Stimulated activated CD8-positive, alpha-beta memory T cell treated with anti-CD3 and anti-CD28 coated beads, Interleukin-2, amount 100 ng/mL, for 48 hours (primary cell): ENCODE measurements around the gene RPL36.
"Not testable (repeated sequence)": the region's sequence is repeated elsewhere in the genome, so short reads cannot be mapped to it uniquely, and the experiment has no call there.

ENCODE experiments used
- DNase-seq, 2 donors: peaks; one replicate each; pipeline ENCODE4 v3.0.0-alpha.2; 2020; ENCODE audit warnings: low read depth in 2 of 2

Gene RPL36

DNA sequence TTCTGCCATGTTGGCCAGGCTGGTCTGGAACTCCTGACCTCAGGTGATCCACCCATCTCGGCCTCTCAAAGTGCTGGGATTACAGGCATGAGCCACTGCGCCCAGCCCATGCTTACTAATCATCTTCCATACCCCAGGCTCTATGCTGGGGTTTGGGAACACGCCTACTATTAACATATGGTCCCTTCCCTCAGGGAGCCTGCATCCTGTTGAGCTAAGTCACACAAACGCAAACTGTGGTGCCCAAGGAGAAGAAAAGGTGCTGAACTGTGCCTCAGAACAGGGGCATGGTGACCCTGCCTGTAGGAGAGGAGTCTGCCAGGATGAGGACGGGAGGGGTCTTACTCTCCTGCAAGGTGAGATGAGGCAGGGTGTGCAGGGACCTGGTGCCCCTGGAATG, 15.4 kb upstream of the RPL36 start:
- no peak for DNase-seq

DNA sequence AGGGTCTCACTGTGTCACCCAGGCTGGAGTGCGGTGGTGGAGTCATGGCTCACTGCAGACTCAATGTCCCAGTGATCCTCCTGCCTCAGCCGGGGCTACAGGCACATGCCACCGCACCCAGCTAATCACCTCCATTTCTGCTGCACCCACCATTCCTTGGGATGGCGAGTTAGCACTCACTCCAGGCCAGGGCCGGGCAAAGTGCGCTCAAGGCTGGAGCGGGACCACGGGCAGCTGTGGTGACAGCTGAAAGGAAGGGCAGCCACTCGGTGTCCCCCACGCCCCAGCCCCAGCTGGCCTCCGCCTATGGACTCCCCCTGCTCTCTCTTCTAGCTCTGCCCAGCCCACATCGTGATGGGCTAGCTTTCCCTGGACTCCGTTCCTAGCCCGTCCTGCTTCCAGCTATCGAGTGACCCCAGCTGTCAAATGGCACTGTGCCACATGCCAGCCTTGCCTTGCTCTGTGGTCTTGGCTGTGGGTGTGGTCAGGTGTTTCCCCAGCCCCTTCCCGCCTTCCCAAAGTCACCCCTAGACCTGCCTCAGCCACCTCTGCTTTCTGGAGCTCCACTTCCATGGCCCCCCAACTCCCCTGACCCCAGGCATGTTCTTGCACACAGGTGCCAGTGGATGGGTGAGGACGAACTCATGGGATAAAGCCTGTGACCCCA, 13.9 kb upstream of the RPL36 start:
- DNase-seq, result no peak

DNA sequence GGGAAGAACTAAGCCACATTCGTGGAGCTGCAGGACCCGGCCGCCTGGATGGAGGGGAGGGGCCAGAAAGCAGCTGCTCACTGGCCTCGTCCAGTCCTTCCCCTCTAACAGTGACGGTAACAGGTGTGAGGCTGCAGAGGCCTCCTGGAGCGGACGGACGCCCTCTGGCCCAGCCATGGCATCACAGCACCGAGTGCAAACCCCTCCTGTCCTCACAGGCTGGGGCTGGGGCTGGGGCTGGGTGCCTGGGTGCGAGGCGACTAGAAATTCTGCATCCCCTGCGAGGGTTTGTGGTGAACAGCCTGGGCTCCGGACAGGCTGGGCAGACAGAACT, 13.4 kb upstream of the RPL36 start:
- DNase-seq, result no peak

DNA sequence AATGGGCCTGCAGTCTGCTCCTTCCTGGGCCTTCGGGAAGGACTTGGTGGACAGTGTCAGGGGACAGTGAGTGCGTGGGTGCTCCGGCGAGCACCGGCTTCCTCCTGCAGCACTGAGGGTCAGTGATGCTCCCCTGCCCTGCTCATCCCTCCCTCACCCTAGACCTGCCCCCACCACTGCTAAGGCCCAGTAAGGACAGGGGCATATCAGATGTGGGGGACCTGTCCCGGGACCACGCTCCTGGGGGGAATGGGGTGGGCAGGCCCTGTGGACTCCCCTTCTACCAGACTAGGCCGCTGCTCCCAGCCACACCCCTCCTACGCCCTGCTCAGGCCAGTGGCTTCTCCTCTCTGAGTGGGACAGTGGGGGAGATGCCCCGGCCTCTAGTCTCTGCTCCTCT, 13.0 kb upstream of the RPL36 start:
- DNase-seq, result no peak

DNA sequence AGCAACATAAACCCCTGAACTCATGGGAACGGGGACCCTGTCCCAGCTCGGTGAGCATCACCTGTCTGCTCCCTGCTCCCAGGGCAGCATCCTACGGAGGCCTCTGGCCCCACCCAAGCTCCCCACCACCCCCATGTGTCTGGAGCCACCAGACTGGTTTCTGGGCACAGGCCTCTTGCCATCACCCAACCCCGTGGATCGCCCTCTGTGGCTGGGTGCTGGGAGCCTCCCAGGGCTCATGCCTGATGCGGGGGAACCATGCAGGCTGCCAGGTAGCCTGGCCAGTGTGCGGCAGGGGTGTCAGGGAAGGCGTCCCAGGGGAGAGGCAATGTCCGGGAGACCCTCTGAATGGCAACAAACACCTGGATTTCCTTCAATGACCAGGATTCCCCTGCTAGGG, 12.5 kb upstream of the RPL36 start:
- DNase-seq, result no peak

DNA sequence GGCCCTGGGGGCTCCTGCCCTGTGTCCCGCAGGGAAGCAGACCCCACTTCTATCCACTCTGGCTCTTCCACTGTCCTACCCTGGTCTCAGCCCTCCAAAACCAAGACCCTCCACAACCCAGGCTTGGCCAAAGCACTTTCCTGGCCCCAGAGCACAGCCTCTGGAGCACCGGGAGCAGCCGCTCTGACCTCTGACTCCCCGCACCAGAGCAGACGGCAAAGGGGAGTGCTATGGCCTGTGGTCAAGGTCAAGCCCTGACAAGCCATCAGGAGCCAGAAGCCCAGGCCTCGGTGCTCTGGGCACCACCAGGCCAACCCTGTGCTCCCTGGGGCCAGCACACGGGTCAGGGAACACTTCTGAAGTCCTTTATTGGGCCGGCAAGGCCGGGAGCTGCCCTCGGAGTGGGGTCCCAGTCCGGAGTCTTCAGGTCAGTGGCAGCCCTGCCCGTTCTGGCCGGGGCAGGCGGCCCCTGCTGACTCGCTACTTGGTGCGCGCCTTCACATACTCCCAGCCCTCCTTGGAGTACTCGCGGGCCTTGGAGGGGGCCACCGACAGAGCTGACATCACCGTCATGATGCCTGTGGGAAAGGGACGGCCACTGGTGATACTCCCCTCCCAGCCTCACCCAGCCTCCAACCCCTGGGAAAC, 11.9 kb upstream of the RPL36 start:
- DNase-seq, result no peak

DNA sequence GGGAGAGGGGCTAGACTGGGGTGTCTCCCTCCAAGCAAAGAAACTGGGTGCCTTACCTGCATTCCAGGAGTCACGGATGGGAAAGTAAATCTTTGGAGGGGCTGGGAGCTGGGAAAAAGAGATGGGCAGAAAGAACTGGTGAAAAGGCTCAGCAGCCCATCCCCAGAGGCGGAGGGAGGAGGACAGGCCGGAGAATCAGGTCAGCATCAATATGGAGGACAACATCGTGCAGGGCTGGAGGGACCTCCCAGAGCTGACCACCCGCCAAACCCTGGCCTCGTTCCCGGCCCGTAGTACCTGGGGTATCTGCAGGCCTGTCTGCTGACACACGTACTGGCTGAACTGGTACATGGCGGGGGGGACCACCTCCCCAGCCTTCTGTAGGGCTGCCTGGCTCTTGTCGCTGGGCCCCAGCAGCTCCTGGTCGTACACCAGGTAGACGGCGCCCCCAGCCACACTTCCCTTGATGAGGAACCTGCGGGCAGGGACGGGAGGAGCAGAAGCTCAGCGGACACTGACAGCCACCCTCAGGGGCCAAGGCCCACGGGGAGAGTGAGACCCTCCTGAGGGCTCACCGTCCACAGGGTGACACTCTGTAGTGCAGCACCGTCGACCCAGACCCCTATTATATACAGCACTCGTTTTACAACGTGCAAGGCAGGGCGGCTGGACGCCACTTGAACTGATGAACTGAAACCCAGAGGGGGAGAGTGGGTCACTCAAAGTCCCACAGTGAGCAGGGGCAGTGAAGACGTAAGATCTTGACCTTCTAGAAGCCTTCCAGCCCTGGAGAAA, 10.6 kb upstream of the RPL36 start:
- DNase-seq, result no peak

DNA sequence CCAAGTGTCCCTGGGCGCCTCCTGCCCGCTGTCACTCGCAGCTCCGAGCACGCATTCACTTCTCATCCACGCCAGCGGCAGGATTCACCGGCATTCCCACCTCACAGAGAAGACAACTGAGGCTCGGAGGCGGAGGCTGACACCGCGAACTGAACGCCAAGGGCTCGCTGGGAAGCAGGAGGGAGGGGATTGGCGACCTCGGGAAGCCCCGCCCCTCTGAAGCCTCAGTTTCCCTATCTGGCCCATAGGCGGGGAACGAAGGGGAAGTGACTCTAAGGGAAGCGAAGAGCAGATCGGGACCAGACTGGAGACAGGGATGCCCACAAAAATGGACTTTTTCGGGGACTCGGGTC, 10.0 kb upstream of the RPL36 start:
- DNase-seq, result no peak

DNA sequence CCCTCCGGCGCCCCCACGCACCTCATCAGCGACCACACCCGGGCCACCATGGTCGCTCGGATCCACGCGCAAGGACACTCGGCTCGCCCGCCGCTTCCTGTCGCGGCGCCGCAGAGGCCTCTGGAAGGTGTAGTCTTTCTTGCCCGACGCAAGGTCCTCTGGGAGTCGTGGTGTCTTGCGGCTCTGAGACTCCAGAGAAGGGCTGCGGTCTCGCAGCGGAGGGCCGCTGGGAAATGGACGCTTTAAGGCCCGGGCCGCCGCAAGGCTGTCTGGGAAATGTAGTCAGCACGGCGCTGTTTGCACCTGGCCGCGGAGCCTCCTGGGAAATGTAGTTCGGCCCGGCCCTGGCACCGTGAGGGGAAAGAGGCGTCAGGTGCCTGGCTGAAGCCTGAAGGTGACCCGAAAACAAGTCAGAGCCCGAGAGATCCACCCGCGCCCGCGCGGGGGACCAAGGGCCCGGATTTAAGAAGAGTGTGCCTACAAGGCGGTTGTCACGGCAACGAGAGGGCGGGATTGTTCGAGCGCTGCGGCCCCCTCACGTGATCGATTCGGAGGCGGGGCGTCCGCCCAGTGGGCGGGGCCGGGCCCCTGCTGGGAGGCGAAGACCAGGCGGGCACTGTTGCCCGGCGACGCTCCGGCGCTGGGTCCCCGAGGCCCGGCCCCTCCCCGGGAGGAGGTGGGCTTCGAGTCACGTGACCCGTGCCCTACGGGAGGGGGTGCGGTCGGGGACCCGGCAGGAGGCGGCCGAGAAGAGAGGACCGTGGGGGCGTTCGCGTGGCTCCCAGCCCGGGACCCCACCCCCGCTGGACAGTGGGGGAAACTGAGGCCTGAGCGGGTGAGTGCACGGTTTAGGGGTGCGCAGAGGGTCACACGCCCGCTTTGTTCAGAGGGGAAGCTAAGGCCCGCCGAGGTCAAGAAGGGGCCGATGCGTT, 9.4 kb upstream of the RPL36 start, which contains the start of the genes HSD11B1L and MICOS13:
TSS of gene HSD11B1L (plus strand) at position 591 of the 932 bp plus-strand sequence. CDS start 3,806 bp downstream, outside the sequence.
TSS of gene MICOS13 (minus strand) at position 80 of the 932 bp plus-strand sequence. CDS start at position 50, 30 bp downstream.
- peak; percentile 93 to 96 for DNase-seq

DNA sequence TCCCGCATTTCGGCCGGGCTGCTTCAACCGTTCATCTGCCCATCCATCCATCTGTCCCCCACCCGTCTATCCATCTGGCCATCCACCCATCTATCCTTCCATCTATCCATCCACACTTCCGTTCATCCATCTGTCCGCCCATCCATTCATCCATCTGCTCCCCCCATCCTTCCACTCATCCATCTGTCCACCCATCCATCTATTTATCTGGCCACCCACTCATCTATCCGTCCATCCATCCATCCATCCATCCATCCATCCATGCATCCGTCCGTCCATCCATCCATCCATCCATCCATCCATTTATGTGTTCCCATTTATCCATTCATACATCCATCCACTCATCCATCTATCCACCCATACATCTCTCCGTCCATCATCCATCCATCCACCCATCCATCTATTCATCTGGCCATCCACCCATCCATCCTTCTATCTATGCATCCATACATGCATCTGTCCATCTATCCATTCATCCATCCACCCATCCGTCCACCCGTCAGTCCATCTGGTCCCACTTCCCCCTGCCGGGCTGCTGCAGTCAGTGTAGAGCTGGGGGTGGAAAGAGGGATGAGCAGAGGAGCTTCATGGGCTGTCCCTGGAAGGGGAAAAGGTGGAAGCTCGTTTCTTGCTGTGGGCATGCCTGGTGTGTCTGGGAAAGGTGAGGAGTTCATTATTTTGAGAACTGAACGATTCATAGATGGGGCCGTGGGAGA, 8.5 kb upstream of the RPL36 start:
- no peak for DNase-seq

DNA sequence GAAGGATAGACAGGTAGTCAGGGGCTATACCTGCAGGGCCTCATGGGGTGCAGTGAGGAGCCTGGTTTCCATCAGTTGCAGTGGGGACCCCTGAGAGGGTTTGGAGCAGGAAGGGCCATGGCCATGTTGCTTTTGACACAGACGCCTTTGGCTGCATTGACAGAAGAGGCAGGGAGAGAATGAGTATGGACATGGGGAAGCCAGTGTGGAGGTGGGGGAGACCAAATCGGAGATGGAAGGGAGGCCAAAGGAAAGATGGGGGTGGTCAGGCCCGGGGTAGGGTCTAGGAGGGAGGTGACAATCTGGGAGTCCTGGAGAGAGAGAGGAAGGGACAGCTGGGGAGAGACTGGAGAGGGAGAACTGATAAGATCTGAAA, 8.0 kb upstream of the RPL36 start:
- DNase-seq, result no peak

DNA sequence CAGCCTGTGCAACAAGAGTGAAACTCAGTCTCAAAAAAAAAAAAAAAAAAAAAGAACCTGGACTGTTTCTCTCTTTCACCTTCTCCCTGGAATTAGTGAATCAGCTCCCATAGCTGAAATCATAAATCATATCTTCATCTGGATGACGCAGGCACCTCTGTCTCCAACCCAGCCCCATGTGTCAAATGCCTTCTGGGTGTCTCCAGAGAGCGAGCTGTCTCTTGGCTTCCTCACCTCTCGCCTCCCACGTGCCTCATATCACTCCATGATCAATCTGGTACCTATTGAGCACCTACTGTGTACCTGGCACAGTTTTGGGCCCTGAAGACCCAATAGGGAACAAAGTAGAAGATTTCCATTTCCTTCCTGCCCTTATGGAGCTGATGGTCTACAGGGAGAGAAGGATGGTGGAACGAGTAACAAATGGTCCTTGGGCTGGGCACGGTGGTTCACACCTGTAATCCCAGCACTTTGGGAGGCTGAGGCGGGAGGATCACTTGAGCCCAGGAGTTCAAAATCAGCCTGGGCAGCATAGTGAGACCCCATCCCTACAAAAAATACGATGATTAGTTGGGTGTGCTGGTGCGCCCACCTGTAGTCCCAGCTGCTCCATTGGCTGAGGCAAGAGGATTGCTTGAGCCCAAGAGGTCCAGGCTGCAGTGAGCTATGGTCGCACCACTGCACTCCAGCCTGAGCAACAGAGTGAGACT, 6.8 kb upstream of the RPL36 start:
- no peak for DNase-seq

DNA sequence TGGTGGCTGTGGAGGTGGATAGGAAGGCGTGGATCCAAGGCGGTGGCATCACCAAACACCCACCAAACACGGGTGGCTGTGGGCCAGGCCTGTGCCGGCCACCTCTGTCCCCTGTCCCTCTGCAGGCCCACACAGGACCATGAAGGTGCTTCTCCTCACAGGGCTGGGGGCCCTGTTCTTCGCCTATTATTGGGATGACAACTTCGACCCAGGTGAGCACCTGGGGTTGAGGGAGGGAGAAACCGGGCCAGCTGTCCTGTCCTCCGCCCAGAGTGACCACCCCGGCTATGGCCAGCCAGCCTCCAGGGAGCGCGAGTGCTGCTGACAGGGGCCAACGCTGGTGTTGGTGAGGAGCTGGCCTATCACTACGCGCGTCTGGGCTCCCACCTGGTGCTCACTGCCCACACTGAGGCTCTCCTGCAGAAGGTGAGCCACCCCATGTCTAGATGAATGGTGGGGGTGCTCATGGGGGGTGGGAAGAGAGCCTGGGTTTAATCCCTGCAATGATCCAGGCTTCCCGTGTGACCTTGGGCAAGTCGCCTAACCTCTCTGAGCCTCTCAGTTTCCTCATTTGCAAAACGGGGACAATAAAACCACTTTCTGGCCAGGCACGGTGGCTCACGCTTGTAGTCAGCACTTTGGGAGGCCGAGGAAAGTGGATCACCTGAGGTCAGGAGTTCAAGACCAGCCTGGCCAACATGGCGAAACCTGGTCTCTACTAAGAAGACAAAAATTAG, 5.2 kb upstream of the RPL36 start:
- no peak for DNase-seq

DNA sequence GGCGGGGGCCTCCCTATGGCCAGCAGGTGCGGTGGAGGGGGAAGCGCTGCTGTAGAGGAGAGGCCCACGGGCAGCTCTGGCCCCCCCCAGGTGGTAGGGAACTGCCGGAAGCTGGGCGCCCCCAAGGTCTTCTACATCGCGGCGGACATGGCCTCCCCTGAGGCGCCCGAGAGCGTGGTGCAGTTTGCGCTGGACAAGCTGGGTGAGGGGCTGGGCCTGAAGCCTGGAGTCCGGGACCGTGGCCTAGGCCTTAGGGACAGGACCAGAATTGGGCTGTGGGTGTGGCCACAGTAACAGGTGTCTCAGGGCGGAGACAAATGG, 3.8 kb upstream of the RPL36 start:
- DNase-seq, result no peak

DNA sequence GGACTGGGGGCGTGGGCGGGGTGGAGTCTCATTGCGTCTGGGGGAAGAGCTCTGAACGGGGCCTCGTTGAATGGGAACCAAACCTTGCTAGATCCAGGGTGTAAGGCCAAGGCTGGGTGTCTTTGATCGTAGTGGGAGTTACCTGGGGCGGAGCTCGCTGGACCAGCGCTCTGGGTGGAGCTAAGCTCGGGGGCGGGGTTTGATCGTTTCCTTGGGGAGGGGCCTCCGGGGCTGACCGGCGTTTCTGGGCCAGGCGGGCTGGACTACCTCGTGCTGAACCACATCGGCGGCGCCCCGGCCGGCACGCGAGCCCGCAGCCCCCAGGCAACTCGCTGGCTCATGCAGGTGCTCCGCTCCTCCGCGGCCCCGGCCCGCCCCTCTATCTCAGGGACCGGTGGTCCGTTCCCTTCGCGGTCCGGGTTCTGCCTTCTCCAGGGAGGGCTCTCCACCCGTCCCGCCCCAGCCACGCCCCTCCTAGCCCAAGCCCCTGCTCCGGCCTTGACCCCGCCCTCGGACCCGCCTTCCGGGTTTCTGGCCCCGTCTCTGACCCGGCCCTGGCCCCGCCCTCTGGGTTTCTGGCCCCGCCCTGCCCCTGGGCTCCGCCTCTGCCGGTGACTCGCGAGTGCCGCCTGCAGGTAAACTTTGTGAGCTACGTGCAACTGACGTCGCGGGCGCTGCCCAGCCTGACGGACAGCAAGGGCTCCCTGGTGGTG, 3.3 kb upstream of the RPL36 start:
- peak; percentile 100 for DNase-seq

DNA sequence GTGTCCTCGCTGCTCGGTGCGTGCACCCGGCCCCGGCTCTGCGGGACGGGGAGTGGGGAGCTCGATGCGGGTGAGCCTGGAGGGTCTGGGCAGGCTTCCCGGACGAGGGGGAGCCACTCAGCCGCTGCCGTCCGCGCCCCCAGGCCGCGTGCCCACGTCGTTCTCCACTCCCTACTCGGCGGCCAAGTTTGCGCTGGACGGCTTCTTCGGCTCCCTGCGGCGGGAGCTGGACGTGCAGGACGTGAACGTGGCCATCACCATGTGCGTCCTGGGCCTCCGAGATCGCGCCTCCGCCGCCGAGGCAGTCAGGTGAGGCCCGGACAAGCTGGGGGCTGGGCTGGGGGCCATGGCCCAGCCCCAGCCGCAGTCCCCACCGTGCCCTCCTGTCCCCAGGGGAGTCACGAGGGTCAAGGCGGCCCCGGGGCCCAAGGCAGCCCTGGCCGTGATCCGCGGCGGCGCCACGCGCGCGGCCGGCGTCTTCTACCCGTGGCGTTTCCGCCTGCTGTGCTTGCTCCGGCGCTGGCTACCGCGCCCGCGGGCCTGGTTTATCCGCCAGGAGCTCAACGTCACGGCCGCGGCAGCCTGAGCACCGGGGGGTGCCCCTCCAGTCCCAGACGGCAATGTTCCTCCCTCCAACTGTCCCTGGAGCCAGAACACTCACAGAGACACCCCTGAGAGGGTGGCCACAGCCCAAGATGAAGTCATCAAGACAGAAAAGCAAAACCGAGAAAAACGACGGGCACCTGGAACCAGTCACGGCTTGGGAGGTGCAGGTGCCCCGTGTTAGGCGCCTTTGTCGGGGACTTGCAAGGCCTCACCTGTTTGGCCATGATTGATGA, 2.5 kb upstream of the RPL36 start:
- no peak for DNase-seq

DNA sequence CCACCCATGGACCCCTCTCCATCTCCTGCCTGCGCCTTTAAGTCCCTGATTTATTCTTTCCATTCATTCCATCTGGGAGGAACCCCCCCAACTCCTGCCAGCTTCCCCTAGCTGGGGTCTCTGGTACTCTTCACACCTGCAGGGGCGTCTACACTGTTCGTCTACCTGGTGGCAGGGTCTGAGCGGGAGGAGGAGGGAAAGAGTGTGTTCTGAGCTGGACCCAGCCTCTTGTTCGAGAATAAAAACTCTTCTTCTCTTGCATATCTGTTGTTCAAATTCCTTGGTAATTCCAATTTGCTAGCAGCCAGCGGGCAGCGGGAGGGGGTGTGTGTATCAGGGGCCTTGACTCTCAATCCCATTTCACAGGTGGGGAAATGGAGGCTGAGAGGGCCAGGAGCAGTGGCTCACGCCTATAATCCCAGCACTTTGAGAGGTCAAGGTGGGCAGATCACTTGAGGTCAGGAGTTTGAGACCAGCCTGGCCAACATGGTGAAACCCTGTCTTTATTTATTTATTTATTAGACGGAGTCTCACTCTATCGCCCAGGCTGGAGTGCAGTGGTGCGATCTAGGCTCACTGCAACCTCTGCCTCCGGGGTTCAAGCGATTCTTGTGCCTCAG, 1.7 kb upstream of the RPL36 start:
- DNase-seq, result not testable (repeated sequence)
